HG03469 (cell line): Measurements from ENCODE around the gene DEGS1.

Source experiments
- ATAC-seq: cut with Tn5 transposase; IDR thresholded peaks from one replicate; pipeline ENCODE4 v1.9.1; 2021; ENCODE audit warnings: mild to moderate bottlenecking, moderate library complexity, moderate number of reproducible peaks; ENCODE audit not compliant: unreplicated experiment

DEGS1 gene

GRCh38 chr1:224212618-224213061 is 29.6 kb downstream of the DEGS1 start:
- ATAC-seq, result no peak

- ATAC-seq, result no peak
Measured at GRCh38 chr1:224213438-224214119, 30.5 kb downstream of the DEGS1 start.

- no peak for ATAC-seq
Measured at GRCh38 chr1:224216382-224216781, 33.3 kb downstream of the DEGS1 start.

- ATAC-seq, result no peak
Measured at GRCh38 chr1:224217655-224218623, 34.9 kb downstream of the DEGS1 start.

GRCh38 chr1:224219011-224219611 is 36.1 kb downstream of the DEGS1 start:
- no peak for ATAC-seq

- ATAC-seq, result no peak
Measured at GRCh38 chr1:224219612-224220059, 36.6 kb downstream of the DEGS1 start.

- ATAC-seq, result no peak
Measured at GRCh38 chr1:224223819-224224714, 41.0 kb downstream of the DEGS1 start.

- no peak for ATAC-seq
Measured at GRCh38 chr1:224226849-224227502, 43.9 kb downstream of the DEGS1 start.

- no peak for ATAC-seq
Measured at GRCh38 chr1:224234017-224234416, 51.0 kb downstream of the DEGS1 start.

- no peak for ATAC-seq
Measured at GRCh38 chr1:224235813-224236493, 52.9 kb downstream of the DEGS1 start.

- ATAC-seq, result no peak
Measured at GRCh38 chr1:224237119-224237881, 54.3 kb downstream of the DEGS1 start.

GRCh38 chr1:224238212-224238611 is 55.2 kb downstream of the DEGS1 start:
- ATAC-seq, result no peak

- no peak for ATAC-seq
Measured at GRCh38 chr1:224238756-224239155, 55.7 kb downstream of the DEGS1 start.
